ENCODE results near the gene ADPRHL1.

GRCh38 chr13:113428469-113428865 lies 24.8 kb downstream of the ADPRHL1 start:
- no peak for TF ChIP-seq CTCF (conservative IDR thresholded peaks at IDR 0.05)
- TF ChIP-seq EZH2 (IDR thresholded peaks at IDR 0.05; ENCODE audit: low read depth), result no peak
